Liver (tissue), 9 donors: ENCODE measurements around the gene ZNF276. TPM values are rescaled to one million over a fixed set of nuclear protein-coding genes. Genes with fewer than 3 reads are reported as not detected.
A peak's percentile ranks its signal among the peaks of the same experiment; 100 is the strongest.

ENCODE experiments used
- DNase-seq: peaks from one replicate; pipeline ENCODE4 v3.0.0-alpha.2; 2017; ENCODE audit warnings: low spot score
- H3K27ac ChIP-seq, 2 donors: one replicate each; pipeline ENCODE4 v1.7.0; 2013; ENCODE audit warnings: inconsistent platforms in 2 of 2, low read length in 2 of 2, control low read depth in 1 of 2, low read depth in 1 of 2, mild to moderate bottlenecking in 1 of 2
- H3K27me3 ChIP-seq, 4 donors: one replicate each; pipeline versions ENCODE4 v1.6.1 to v1.7.0; 2013; ENCODE audit warnings: low read length in 3 of 4, inconsistent platforms in 1 of 4, mild to moderate bottlenecking in 1 of 4, moderate library complexity in 1 of 4; ENCODE audit not compliant: control insufficient read depth in 4 of 4, insufficient read depth in 4 of 4
- H3K36me3 ChIP-seq, 4 donors: one replicate each; pipeline versions ENCODE4 v1.6.1 to v1.7.0; 2013; ENCODE audit warnings: low read length in 3 of 4, mild to moderate bottlenecking in 3 of 4, low read depth in 1 of 4, moderate library complexity in 1 of 4; ENCODE audit not compliant: control insufficient read depth in 4 of 4, insufficient read depth in 3 of 4
- H3K4me1 ChIP-seq, 4 donors: one replicate each; pipeline versions ENCODE4 v1.6.1 to v1.7.0; 2013; ENCODE audit warnings: low read length in 3 of 4, mild to moderate bottlenecking in 3 of 4, moderate library complexity in 1 of 4; ENCODE audit not compliant: control insufficient read depth in 4 of 4, insufficient read depth in 4 of 4
- H3K4me3 ChIP-seq, 3 donors: one replicate each; pipeline versions ENCODE4 v1.6.1 to v1.7.0; 2013; ENCODE audit warnings: low read length in 3 of 3, control low read depth in 1 of 3, low read depth in 1 of 3, mild to moderate bottlenecking in 1 of 3
- H3K9ac ChIP-seq, 2 donors: one replicate each; pipeline ENCODE4 v1.7.0; 2013; ENCODE audit warnings: low read length in 2 of 2, mild to moderate bottlenecking in 2 of 2, moderate library complexity in 2 of 2, control low read depth in 1 of 2, low read depth in 1 of 2
- H3K9me3 ChIP-seq, 4 donors: one replicate each; pipeline versions ENCODE4 v1.6.1 to v1.7.0; 2013; ENCODE audit warnings: low read length in 3 of 4; ENCODE audit not compliant: control insufficient read depth in 4 of 4
- ATF3 ChIP-seq: IDR thresholded peaks from 2 replicates; pipeline ENCODE4 v1.6.1; 2016; ENCODE audit warnings: antibody characterized with exemption
- CTCF ChIP-seq: fragments of 150-350 bp; IDR thresholded peaks from 2 replicates; pipeline ENCODE4 v1.5.1; 2017; ENCODE audit warnings: improper control_type of control experiment, low read depth, low read length; ENCODE audit not compliant: missing input control
- EGR1 ChIP-seq, 2 donors: IDR thresholded peaks; 2 replicates each; pipeline ENCODE4 v1.6.1; 2016 to 2018; ENCODE audit warnings: antibody characterized with exemption in 2 of 2, low read depth in 2 of 2
- FOXA2 ChIP-seq: IDR thresholded peaks from 2 replicates; pipeline ENCODE4 v1.6.1; 2016; ENCODE audit warnings: antibody characterized with exemption
- GABPA ChIP-seq, 2 donors: IDR thresholded peaks in 1 of 2; conservative IDR thresholded peaks in 1 of 2; 2 replicates each; pipeline ENCODE4 v1.6.1; 2016; ENCODE audit warnings: antibody characterized with exemption in 2 of 2, mild to moderate bottlenecking in 1 of 2, moderate library complexity in 1 of 2
- HNF4G ChIP-seq: IDR thresholded peaks from 2 replicates; pipeline ENCODE4 v1.6.1; 2016; ENCODE audit warnings: antibody characterized with exemption
- JUND ChIP-seq, 2 donors: IDR thresholded peaks; 2 replicates each; pipeline ENCODE4 v1.6.1; 2016; ENCODE audit warnings: antibody characterized with exemption in 2 of 2
- RAD21 ChIP-seq, 2 donors: IDR thresholded peaks; 2 replicates each; pipeline ENCODE4 v1.6.1; 2016; ENCODE audit warnings: antibody characterized with exemption in 2 of 2, mild to moderate bottlenecking in 2 of 2
- RXRA ChIP-seq, 2 donors: IDR thresholded peaks; 2 replicates each; pipeline ENCODE4 v1.6.1; 2017 to 2018; ENCODE audit warnings: antibody characterized with exemption in 2 of 2, mild to moderate bottlenecking in 1 of 2
- SP1 ChIP-seq: IDR thresholded peaks from 2 replicates; pipeline ENCODE4 v1.6.1; 2018; ENCODE audit warnings: antibody characterized with exemption, mild to moderate bottlenecking
- YY1 ChIP-seq: IDR thresholded peaks from 2 replicates; pipeline ENCODE4 v1.6.1; 2016; ENCODE audit warnings: antibody characterized with exemption, mild to moderate bottlenecking
- ZBTB33 ChIP-seq: IDR thresholded peaks from 2 replicates; pipeline ENCODE4 v1.6.1; 2016; ENCODE audit warnings: antibody characterized with exemption
- WGBS: extraction: QIAGEN DNeasy Blood & Tissue Kit; methylation state at CpG from one replicate; pipeline ENCODE4 v1.1.7; 2013; 5-methylcytosine and 5-hydroxymethylcytosine counted together
- polyA plus RNA-seq, 2 donors: library from polyadenylated mRNA; stranded (reverse) in 1 of 2; unstranded in 1 of 2; fragments of 200-250 nt in 1 of 2; fragments of >200 nt in 1 of 2; fragmentation: Nextera tagmentation in 1 of 2; extraction: Ambion mirVana in 1 of 2; gene quantifications; one replicate each; pipeline versions ENCODE4 v1.2.1 to v1.2.3, GENCODE V29; 2013 to 2015
- total RNA-seq, 2 donors: library from RNA; depleted of rRNA; stranded (reverse); fragments of >200 nt; gene quantifications; one replicate each; pipeline ENCODE4 v1.2.3, GENCODE V29; 2014
- donor health status: healthy.
- donor health status: healthy.
- donor health status: healthy.
- donor health status: healthy.
- donor health status: healthy.

ZNF276 gene
- total and polyA plus RNA-seq, 4 donors: 4.9 to 22.8 (median 8.7) TPM

- peak overlapping the region in 1 of 3 donors; percentile 47 for H3K4me3 ChIP-seq
- peaks cover 0 to 7% (median 6%) of the 10 kb centered on the region in 4 donors for H3K4me1 ChIP-seq
- no peak overlapping the region for H3K9ac ChIP-seq
- 10% methylated on average over 48 of the region's 48 CpGs for WGBS
- TF ChIP-seq GABPA (IDR thresholded peaks at IDR 0.05 in 1 of 2, conservative IDR thresholded peaks at IDR 0.05 in 1 of 2): no peak
- no peak for TF ChIP-seq RXRA (IDR thresholded peaks at IDR 0.05)
- no peak for TF ChIP-seq FOXA2
- no peak for TF ChIP-seq YY1
- H3K9me3 ChIP-seq: no peaks in the 10 kb centered on the region
- DNase-seq: peak; percentile 73
- H3K27me3 ChIP-seq: no peaks in the 10 kb centered on the region
- H3K36me3 ChIP-seq: peaks cover 0 to 6% (median 1%) of the 10 kb centered on the region in 4 donors
- H3K27ac ChIP-seq: no peak overlapping the region
Measured at GRCh38 chr16:89711601-89712273, 9.6 kb upstream of the ZNF276 start.

GRCh38 chr16:89712274-89712781 lies 9.0 kb upstream of the ZNF276 start:
- H3K27me3 ChIP-seq: no peaks in the 10 kb centered on the region
- H3K4me1 ChIP-seq: peaks cover 0 to 7% (median 6%) of the 10 kb centered on the region in 4 donors
- no peak overlapping the region for H3K9ac ChIP-seq
- H3K9me3 ChIP-seq: no peaks in the 10 kb centered on the region
- no peak for DNase-seq
- H3K4me3 ChIP-seq: peak overlapping the region in 1 of 3 donors; percentile 47
- TF ChIP-seq EGR1 (IDR thresholded peaks at IDR 0.05; ENCODE audit: low read depth in 2 of 2): no peak
- no peak for TF ChIP-seq ATF3
- no peak for TF ChIP-seq ZBTB33
- no peak for TF ChIP-seq RAD21 (IDR thresholded peaks at IDR 0.05)
- no peak for TF ChIP-seq RXRA (IDR thresholded peaks at IDR 0.05)
- TF ChIP-seq SP1: no peak
- no peak for TF ChIP-seq JUND (IDR thresholded peaks at IDR 0.05)
- TF ChIP-seq CTCF: no peak
- WGBS: 28% methylated on average over 22 of the region's 22 CpGs
- no peak overlapping the region for H3K27ac ChIP-seq
- H3K36me3 ChIP-seq: peaks cover 0 to 6% (median 1%) of the 10 kb centered on the region in 4 donors

- Histone ChIP-seq H3K4me3 (no peak overlapping the region), H3K27me3 (no peaks in the 10 kb centered on the region), H3K9ac (no peak overlapping the region), H3K4me1 (peaks cover 7 to 16% (median 10%) of the 10 kb centered on the region in 4 donors), H3K36me3 (no peaks in the 10 kb centered on the region), H3K27ac (no peak overlapping the region), H3K9me3 (no peaks in the 10 kb centered on the region)
- no peak for DNase-seq
- TF ChIP-seq GABPA (IDR thresholded peaks at IDR 0.05 in 1 of 2, conservative IDR thresholded peaks at IDR 0.05 in 1 of 2) (no peak), RXRA (IDR thresholded peaks at IDR 0.05) (no peak), FOXA2 (no peak), HNF4G (no peak)
- 95% methylated on average over 15 of the region's 15 CpGs for WGBS
Measured at GRCh38 chr16:89716493-89716892, 4.8 kb upstream of the ZNF276 start.
